PC-9 (cell line): ENCODE results near the gene GTF3C1. TPM values are rescaled to one million over a fixed set of nuclear protein-coding genes. Genes with fewer than 3 reads are reported as not detected.

Source experiments
- BruUV-seq: library from RNA; stranded (reverse); fragments of 400-500 nt; replicated peaks from 2 replicates; lab custom pipeline; 2021; lab: Mats Ljungman, UMichigan
- CTCF ChIA-PET: fragments of 300-600 bp; sonication (Branson Sonifier 250); formaldehyde crosslinking; loops from one replicate; lab custom pipeline; 2022; ENCODE audit warnings: antibody characterized with exemption; lab: Charles Lee
- POLR2A ChIA-PET: fragments of 300-600 bp; sonication (Branson Sonifier 250); formaldehyde crosslinking; loops from one replicate; lab custom pipeline; 2022; ENCODE audit warnings: antibody characterized with exemption; ENCODE audit not compliant: unreplicated experiment; lab: Charles Lee
- DNase-seq, 2 experiments: peaks; one replicate each; pipeline versions ENCODE4 v3.0.0 to v3.0.0-alpha.2; 2015 to 2022; ENCODE audit warnings: mixed read lengths in 1 of 2
- H2AFZ ChIP-seq: fragments of 200-600 bp; sonication (generic); 2 replicates; pipeline ENCODE4 v1.8.1; 2017; ENCODE audit warnings: antibody characterized with exemption
- H3F3A ChIP-seq: fragments of 200-600 bp; sonication (generic); 2 replicates; pipeline ENCODE4 v1.8.1; 2017; ENCODE audit warnings: antibody characterized with exemption, mild to moderate bottlenecking, low read depth; ENCODE audit not compliant: insufficient read depth
- H3K27ac ChIP-seq: fragments of 200-600 bp; sonication (generic); 2 replicates; pipeline ENCODE4 v1.6.1; 2016; ENCODE audit warnings: mixed run types
- H3K27me3 ChIP-seq: fragments of 200-600 bp; sonication (generic); 2 replicates; pipeline ENCODE4 v1.6.1; 2016; ENCODE audit warnings: low read depth, mixed run types; ENCODE audit not compliant: insufficient read depth
- H3K36me3 ChIP-seq: fragments of 200-600 bp; sonication (generic); 2 replicates; pipeline ENCODE4 v1.6.1; 2016; ENCODE audit warnings: low read depth, mixed run types
- H3K4me1 ChIP-seq: fragments of 200-600 bp; sonication (generic); replicated peaks from 2 replicates; pipeline ENCODE4 v1.6.1; 2016; ENCODE audit warnings: mixed run types; ENCODE audit not compliant: insufficient read depth
- H3K4me2 ChIP-seq: fragments of 200-600 bp; sonication (generic); 2 replicates; pipeline ENCODE4 v1.6.1; 2017; ENCODE audit warnings: mixed run types
- H3K4me3 ChIP-seq: fragments of 200-600 bp; sonication (generic); 2 replicates; pipeline ENCODE4 v1.6.1; 2016; ENCODE audit warnings: mixed run types
- H3K79me2 ChIP-seq: fragments of 200-600 bp; sonication (generic); 2 replicates; pipeline ENCODE4 v1.6.1; 2017; ENCODE audit warnings: low read depth, mixed run types
- H3K9me2 ChIP-seq: fragments of 200-600 bp; sonication (generic); 2 replicates; pipeline ENCODE4 v1.8.1; 2017; ENCODE audit warnings: mild to moderate bottlenecking; ENCODE audit not compliant: insufficient read depth
- H3K9me3 ChIP-seq: fragments of 200-600 bp; sonication (generic); 2 replicates; pipeline ENCODE4 v1.8.1; 2016; ENCODE audit warnings: low read depth; ENCODE audit not compliant: insufficient read depth
- H4K20me1 ChIP-seq: fragments of 200-600 bp; sonication (generic); 2 replicates; pipeline ENCODE4 v1.8.1; 2017; ENCODE audit not compliant: insufficient read depth
- CTCF ChIP-seq: fragments of 200-600 bp; sonication (generic); conservative IDR thresholded peaks from 2 replicates; pipeline ENCODE4 v1.6.1; 2017; ENCODE audit warnings: mixed run types, antibody characterized with exemption, mild to moderate bottlenecking, moderate library complexity
- EZH2 ChIP-seq: fragments of 200-600 bp; sonication (generic); IDR thresholded peaks from 2 replicates; pipeline ENCODE4 v1.8.0; 2017; ENCODE audit warnings: antibody characterized with exemption, low read depth
- intact Hi-C: fragments of 100-400 bp; cut with micrococcal nuclease; formaldehyde crosslinking; loops from one replicate; pipeline ENCODE4 v1.10.0; 2022; ENCODE audit not compliant: unreplicated experiment
- total RNA-seq: library from RNA; stranded (reverse); gene quantifications from 2 replicates; pipeline ENCODE4 v1.2.3, GENCODE V29; 2021

GTF3C1 gene
- total RNA-seq, 1 experiment from 2014 or later, result 118 TPM

DNA sequence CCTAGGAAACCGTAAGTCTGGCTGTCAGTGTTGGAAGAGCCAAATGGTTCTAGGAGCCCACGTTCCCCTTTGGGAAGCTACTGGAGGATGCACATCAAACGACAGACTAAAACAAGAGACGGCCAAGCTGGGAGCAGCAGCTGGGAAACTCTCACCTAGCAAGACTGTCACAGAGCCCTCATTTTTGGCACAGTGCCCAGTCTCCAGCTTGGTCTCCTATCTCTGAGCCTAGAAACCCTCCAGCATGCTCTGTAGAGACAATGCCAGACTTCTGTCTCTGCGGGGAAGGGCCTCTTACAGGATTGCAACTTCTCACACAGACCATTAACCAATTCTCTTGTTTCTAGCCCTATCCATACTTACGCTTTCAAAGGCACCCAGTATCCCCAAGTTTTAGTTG lies 23.5 kb downstream of the GTF3C1 start:
- peaks cover 42% of the 10 kb centered on the region; the same call in 1 of the 2 replicates for H3K36me3 ChIP-seq
- H3K4me3 ChIP-seq, result no peak overlapping the region
- no peak overlapping the region for H2AFZ ChIP-seq
- CTCF ChIA-PET, result no interaction called here
- intact Hi-C loops, result no loop called here
- no TSS peak for BruUV-seq
- POLR2A ChIA-PET, result no interaction called here
- TF ChIP-seq EZH2, result no peak
- no peak for TF ChIP-seq CTCF
- no peaks in the 10 kb centered on the region for H3K79me2 ChIP-seq
- H4K20me1 ChIP-seq, result peaks cover 5% of the 10 kb centered on the region; the same call in 1 of the 2 replicates
- DNase-seq, result no peak
- H3K27me3 ChIP-seq, result no peaks in the 10 kb centered on the region
- H3K27ac ChIP-seq, result no peak overlapping the region
- H3K9me2 ChIP-seq, result no peaks in the 10 kb centered on the region
- H3K9me3 ChIP-seq, result no peaks in the 10 kb centered on the region
- no peaks in the 10 kb centered on the region for H3K4me1 ChIP-seq
- H3K4me2 ChIP-seq, result no peak overlapping the region
- no peaks in the 10 kb centered on the region for H3F3A ChIP-seq

GRCh38 chr16:27522173-27522707 lies 27.5 kb downstream of the GTF3C1 start:
- no TSS peak for BruUV-seq
- POLR2A ChIA-PET, result interaction anchor here (0.7 kb wide), 1 partner anchor 643 kb away, joined by 5 read pairs; no protein-coding TSS in a partner anchor
- Histone ChIP-seq H3K27me3 (no peaks in the 10 kb centered on the region), H3K4me2 (no peak overlapping the region), H3F3A (no peaks in the 10 kb centered on the region), H3K4me3 (no peak overlapping the region), H3K9me2 (no peaks in the 10 kb centered on the region), H3K9me3 (no peaks in the 10 kb centered on the region), H2AFZ (no peak overlapping the region), H3K79me2 (no peaks in the 10 kb centered on the region), H3K4me1 (no peaks in the 10 kb centered on the region), H4K20me1 (no peaks in the 10 kb centered on the region; the same call in 1 of the 2 replicates), H3K27ac (no peak overlapping the region), H3K36me3 (peaks cover 27% of the 10 kb centered on the region)
- DNase-seq, result no peak
- TF ChIP-seq CTCF (no peak), EZH2 (no peak)
- intact Hi-C loops, result no loop called here
- CTCF ChIA-PET, result interaction anchor here (0.6 to 0.7 kb wide), 2 partner anchors 94 to 234 kb away, joined by 3 to 4 read pairs; no protein-coding TSS in a partner anchor

DNA sequence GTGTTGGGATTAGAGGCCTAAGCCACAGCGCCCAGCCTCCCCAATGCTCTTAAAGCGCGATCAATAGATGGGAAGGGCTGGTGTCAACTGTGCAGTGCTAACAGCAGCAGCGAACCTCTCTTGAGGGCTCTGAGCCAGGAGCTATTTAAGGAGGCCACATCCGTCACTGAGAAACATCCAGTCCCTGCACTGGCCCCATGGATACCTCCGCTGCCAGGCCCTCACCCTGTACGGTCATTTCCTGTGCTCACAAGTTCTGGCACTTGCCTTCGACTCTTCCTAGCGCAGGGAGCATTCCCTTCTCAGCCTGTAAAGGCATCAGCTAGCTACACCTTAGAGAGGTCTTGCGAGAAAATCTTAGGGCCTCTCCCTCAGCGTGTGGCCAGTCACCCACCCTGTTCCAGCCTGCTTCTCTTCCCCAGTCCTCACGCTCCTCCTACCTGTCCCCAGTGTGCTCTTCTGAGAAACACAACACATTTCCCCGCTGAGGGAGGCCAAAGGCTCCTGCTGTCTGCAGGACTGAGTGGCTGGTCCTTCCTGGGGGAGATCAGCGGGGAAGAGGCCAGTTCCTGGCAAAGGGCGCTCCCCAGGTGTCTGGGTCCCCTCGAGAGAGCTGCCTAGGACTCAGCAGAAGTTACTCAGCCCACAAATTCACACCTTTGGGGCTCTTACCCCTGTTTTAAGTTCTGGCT lies 28.6 kb downstream of the GTF3C1 start:
- H3K36me3 ChIP-seq, result peaks cover 26% of the 10 kb centered on the region
- no peak for DNase-seq
- intact Hi-C loops, result no loop called here
- no peaks in the 10 kb centered on the region; the same call in 1 of the 2 replicates for H4K20me1 ChIP-seq
- H3K79me2 ChIP-seq, result no peaks in the 10 kb centered on the region
- H3K9me3 ChIP-seq, result no peaks in the 10 kb centered on the region
- H3K27me3 ChIP-seq, result no peaks in the 10 kb centered on the region
- no peak for TF ChIP-seq EZH2
- TF ChIP-seq CTCF, result no peak
- BruUV-seq, result no TSS peak
- H3K4me1 ChIP-seq, result no peaks in the 10 kb centered on the region
- ChIA-PET POLR2A (no interaction called here), CTCF (interaction anchor here (0.6 kb wide), 1 partner anchor 44 kb away, joined by 3 read pairs; no protein-coding TSS in a partner anchor)
- H3K27ac ChIP-seq, result no peak overlapping the region
- H3K4me2 ChIP-seq, result no peak overlapping the region
- no peak overlapping the region for H3K4me3 ChIP-seq
- H3F3A ChIP-seq, result no peaks in the 10 kb centered on the region
- no peak overlapping the region for H2AFZ ChIP-seq
- no peaks in the 10 kb centered on the region for H3K9me2 ChIP-seq
